UCSD-AML1 (cell line): ENCODE results near the gene OR1J4.
"Not testable (repeated sequence)": the region's sequence is repeated elsewhere in the genome, so short reads cannot be mapped to it uniquely, and the experiment has no call there.

Experiments
- DNase-seq: peaks from one replicate; lab custom pipeline; 2025; ENCODE audit not compliant: unreplicated experiment; lab: John Stamatoyannopoulos, UW

The OR1J4 gene, protein sequence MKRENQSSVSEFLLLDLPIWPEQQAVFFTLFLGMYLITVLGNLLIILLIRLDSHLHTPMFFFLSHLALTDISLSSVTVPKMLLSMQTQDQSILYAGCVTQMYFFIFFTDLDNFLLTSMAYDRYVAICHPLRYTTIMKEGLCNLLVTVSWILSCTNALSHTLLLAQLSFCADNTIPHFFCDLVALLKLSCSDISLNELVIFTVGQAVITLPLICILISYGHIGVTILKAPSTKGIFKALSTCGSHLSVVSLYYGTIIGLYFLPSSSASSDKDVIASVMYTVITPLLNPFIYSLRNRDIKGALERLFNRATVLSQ

DNA sequence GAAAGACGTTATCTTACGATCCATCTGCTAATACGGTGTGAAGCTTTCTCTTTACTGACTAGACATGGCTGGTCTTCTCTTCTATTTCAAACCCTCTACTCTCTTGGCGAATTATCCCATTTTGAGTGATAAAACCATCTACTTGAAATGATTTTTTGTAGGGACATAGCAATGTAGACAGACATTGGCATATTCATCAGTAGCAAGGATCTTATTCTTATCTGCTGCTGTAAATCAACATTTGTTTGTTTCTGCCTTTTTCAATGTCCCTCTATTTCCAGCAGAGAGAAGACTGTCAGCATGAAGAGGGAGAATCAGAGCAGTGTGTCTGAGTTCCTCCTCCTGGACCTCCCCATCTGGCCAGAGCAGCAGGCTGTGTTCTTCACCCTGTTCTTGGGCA lies at the start of gene OR1J4:
OR1J4 (plus strand) TSS at position 301 of the 400 bp plus-strand sequence; CDS start at position 301, 0 bp downstream.
- DNase-seq, result no peak

DNA sequence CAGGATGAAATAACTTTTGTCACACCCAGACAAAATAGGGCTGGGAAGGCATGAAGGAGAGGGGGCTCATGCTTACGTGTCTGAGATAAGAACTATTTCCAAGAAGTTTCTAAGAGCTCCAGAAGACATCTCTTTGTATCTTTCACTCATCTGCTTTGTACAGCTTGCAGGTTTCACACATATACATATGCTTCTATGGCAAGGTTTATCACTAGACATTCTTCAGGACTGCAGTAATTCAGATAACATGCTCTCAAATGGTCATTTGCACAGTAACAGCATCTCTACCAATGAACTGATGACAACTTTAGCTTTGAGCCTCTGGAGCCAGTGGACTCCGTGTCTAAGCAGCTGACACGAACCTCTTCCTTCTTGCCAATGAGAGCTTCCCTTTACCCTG lies 44.4 kb upstream of the OR1J4 start:
- no peak for DNase-seq

DNA sequence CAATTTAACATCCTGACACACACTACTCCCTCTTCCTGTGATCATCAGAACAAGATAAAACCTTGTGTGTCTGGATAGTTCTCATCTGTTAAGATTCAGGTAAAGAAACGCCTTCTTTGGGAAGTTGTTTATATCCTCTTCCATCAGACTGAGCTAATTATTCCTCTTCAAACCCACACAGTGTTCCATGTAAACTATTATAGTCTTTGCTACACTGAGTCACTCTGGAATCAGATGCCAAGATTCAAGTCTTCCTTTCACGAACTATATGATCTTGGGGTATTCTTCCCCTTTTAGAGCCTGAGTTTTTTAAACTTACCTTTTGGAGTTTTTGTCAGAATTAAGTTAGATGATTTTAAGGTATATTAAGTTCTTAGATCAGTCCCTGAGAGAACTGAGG lies 43.2 kb upstream of the OR1J4 start:
- DNase-seq, result no peak

DNA sequence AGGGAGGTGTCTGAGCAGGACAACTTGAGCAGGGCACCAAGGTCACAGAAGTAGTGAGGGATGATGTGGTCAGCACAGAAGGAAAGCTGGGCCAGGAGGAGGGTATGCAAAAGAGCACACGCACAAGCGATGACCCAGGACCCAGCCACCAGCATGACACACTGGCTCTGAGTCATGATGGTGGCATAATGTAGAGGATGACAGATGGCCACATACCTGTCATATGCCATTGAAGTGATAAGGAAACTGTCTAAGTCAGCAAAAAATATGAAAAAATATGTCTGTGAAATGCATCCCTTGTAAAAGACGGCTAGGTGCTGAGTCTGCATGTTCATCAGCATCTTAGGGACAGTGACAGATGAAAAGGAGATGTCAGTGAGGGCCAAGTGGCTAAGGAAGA lies 41.6 kb upstream of the OR1J4 start:
- no peak for DNase-seq

DNA sequence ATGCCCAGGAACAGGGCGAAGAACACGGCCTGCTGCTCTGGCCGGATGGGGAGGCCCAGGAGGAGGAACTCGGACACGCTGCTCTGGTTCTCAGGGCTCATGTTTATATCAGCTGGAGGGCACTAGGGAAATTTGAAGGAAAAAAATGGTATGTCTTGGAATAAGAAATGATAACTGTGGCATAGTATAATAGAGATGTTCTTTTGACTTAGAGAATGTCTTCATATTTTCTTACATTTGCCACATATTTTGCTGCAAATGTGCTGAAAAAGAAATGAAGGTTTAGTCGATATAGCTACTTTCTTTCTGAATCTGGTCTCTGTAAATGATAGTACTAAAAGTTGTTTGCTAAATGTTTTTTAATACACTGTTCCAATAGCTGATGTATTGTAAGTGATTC lies 41.1 kb upstream of the OR1J4 start, which contains the start of gene OR1J1:
OR1J1 (minus strand) TSS at position 101 of the 400 bp plus-strand sequence; CDS start at position 101, 0 bp downstream.
- no peak for DNase-seq

DNA sequence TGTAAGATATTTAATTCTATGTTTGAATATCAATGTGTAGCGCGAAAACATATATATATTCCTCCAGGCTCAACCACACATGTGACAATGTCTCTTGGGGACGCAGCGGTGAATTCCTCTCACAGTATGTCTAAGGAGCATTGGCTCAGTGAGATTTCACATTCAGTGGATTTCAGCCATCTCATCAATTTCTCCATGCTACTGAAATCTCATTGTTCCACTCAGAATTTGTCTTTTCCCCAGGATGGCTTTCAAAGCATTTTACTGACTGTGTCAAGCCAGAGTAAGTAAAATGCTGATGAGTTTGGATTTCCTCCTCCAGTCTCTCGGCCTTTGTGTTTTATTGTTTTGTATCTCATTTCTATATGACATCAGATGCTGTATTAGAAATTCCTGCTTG lies 39.9 kb upstream of the OR1J4 start:
- no peak for DNase-seq

DNA sequence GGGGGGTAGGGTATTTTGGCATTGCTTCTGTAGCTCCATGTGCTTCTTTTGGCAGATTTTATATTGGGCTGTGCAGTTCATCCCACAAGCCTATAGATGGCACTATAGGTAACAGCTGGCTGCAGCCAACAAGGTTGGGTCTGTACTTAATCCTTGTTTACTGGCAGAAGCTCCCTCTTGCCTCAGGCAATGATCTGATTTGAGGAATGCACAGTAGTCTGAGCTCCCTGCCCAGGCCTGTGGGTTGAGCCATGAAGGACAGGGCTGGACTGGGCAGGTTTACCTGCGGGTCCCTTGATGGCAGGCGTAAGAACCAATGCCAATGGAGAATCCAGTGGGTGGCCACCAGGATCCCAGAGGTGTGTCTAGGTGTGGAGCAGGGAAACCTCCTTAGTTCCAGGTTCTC lies 20.1 kb upstream of the OR1J4 start:
- DNase-seq, result no peak

DNA sequence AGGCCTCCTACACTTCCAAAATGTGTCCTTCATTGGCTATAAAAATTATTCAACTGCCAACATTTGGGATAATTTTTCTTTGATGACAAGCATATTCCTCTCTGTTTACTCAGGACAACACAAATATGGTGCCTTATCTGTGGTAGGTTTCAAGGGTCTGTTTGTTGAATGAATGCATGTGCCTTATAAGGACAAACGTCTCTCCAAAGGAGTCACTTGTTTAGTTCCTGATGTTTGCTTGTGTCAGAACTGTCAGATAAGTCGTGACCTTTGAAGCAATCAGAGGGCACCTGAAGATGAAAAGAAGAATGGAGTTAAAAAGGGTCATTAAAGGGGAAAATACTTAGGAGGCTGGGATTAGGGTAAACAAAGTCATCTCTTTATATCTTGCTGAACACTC lies 12.0 kb upstream of the OR1J4 start:
- no peak for DNase-seq

DNA sequence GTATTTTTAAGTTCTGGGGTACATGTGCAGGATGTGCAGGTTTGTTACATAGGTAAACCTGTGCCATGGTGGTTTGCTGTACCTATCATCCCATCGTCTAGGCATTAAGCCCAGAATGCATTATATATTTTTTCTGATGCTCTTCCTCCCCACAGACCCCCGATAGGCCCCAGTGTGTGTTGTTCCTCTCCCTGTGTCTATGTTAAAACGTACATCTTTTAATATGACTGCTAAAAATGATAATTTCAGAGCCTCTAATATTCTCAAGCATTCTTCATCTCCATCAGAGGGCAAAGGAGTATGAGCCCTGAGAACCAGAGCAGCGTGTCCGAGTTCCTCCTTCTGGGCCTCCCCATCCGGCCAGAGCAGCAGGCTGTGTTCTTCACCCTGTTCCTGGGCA lies 8.4 kb upstream of the OR1J4 start, which contains the start of gene OR1J2:
OR1J2 (plus strand) TSS at position 301 of the 400 bp plus-strand sequence; CDS start at position 301, 0 bp downstream.
- DNase-seq, result no peak

DNA sequence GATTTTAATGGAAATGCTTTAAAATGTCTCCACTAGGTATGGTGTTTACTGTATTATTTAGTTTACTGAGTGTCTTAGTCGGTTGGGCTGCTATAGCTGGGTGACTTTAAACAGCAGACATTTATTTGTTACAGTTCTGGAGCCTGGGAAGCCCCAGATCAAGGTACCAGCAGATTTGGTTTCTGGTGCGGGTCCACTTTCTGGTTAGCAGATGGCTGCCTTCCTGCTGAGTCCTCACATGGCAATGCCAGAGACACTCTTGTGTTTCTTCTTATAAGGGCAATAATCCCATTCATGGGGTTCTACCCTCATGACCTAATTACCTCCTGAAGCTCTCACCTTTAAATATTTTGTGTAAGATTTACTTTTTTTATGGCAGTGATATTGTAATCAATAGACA lies 715 bp upstream of the OR1J4 start:
- no peak for DNase-seq

DNA sequence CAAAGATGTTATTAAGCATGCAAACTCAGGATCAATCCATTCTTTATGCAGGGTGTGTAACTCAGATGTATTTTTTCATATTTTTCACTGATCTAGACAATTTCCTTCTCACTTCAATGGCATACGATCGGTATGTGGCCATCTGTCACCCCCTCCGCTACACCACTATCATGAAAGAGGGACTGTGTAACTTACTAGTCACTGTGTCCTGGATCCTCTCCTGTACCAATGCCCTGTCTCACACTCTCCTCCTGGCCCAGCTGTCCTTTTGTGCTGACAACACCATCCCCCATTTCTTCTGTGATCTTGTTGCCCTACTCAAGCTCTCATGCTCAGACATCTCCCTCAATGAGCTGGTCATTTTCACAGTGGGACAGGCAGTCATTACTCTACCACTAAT lies 435 bp downstream of the OR1J4 start:
- no peak for DNase-seq

DNA sequence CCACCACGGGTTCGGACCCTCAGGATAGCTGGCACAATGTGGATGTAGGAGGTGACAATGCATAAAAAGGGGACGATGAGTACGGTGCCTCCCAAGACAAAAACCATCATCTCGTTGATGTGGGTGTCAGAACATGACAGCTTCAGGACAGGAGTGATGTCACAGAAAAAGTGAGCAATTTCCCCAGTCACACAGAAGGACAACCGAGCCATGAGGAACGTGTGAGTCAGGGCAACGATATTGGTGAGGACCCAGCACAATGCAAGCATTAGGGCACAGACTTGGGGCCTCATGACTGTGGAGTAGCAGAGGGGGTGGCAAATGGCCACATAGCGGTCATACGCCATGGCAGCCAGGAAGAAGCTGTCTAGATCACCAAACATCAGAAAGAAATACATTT lies 7.7 kb downstream of the OR1J4 start:
- no peak for DNase-seq

DNA sequence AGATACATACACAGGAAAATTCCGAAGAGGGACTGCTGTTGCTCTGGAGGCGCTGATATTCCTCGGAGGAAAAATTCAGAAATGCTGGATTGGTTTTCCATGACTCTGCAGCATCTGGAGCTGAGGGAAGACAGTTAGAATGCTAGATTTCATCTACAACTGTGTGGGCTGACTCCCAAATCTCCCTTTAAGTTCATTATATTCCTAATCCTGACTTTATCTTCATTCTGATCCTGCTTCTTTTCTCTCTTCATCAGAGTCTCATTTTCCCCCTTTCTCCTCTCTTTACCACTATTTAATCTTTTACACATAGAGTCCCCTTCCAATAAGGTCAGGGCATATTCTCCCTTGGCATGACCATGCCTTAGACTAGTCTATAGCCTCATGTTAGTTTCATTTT lies 8.3 kb downstream of the OR1J4 start, which contains the start of gene OR1N1:
OR1N1 (minus strand) TSS at position 101 of the 400 bp plus-strand sequence; CDS start at position 101, 0 bp downstream.
- DNase-seq, result no peak

DNA sequence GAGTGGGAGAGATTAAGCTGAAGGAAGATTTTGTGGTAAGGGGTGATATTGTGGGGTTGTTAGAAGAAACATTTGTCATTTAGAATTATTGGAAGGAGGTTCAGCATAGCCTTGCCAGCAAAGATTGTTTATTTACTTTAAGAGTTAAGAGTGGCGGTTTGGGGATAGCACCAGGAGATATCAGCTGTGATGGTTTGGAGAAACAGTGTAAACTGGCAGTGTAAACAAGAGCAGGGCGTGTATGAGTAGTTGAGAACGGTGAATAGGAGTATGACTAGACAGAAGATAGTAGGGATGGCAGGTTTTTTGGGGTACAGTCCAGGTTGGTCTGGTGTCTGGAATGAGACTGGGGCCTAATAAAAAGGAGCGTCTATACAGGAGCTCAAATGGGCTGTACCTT lies 12.2 kb downstream of the OR1J4 start:
- DNase-seq, result not testable (repeated sequence)

DNA sequence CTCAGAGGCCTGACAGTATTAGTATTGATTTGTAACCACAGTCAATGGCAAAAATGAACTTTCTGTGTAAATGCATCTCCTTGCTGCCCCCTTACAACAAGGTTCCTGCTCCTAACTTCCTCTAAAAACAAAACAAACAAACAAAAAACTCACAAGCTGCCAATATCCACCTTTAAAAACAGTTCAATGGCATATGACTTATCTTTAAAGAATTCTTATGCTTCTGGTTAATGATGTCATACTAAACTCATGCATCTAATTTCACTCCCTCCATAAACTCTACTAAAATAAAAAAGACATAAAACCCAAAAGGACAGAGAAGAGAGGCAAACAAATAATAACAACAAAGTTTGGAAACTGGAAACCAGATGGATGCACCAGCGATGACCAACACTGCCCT lies 17.2 kb downstream of the OR1J4 start:
- DNase-seq, result no peak

DNA sequence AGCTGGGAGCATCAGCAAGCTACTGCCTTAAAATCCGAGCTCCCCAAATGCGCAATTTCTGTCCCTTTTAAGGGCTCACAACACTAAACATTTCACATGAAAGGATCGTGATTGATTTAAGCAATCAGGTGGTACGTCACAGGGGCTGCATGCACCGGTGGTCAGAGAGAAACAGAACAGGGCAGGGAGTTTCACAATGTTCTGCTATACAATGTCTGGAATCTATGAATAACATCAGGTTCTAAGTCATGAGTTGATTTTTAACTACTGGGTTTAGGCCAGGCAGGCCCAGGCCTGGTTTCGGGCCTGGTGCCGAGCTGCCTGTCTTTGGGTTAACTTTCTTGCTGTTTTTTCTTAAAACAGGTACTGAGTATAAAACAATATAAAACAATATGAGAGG lies 18.1 kb downstream of the OR1J4 start:
- DNase-seq, result not testable (repeated sequence)

DNA sequence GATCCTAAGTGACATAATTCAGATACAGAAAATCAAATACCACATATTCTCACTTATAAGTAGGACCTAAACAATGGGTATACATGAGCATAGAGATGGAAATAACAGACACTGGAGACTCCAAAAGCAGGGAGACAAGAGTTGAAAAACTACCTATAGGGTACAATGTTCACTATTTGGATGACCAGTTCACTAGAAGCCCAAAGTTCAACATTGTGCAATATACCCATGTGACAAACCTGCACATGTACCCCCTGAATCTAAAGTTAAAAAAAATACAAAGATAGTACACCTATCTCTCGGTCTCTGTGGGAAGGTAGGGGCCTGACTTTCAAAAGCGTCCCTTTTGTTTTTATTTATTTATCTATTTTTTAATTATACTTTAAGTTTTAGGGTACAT lies 19.8 kb downstream of the OR1J4 start:
- DNase-seq, result no peak

DNA sequence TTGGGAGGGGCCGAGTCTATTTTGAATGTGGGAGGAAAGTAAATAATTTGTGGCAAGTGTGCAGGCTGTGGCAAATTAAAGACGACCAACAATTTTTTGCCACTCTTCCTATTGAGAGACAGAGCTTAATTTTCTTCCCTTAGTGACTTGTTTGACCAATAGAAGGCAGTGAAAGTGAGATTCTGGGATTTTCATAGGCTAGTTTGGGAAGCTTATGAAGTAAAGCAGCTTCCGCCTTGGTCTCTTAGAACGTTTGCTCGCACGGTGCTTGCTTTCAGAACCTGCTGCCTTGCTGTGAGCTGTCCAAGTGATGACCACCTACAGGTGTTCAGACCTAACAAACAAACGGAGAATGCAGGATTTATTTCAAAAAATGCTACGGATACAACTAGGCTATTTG lies 27.3 kb downstream of the OR1J4 start:
- no peak for DNase-seq

DNA sequence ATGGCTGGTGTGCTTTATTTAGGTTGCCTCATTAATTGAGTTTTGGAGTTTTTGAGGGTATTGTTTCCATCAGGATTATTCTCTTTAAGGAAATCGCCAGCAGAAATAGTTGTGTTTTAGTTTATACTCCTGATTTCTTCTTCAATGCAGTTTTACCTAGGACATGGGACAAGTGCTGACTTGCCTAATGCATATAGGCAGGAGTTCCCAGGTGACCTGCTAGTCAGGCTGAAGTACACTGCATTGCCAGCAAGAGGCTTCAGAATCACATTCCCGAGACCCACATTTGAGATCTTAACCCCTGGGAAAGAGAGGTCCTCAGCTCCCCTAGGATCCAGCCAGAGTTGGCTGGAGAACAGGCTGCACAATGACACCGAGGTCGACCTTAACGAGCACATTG lies 32.4 kb downstream of the OR1J4 start:
- no peak for DNase-seq

DNA sequence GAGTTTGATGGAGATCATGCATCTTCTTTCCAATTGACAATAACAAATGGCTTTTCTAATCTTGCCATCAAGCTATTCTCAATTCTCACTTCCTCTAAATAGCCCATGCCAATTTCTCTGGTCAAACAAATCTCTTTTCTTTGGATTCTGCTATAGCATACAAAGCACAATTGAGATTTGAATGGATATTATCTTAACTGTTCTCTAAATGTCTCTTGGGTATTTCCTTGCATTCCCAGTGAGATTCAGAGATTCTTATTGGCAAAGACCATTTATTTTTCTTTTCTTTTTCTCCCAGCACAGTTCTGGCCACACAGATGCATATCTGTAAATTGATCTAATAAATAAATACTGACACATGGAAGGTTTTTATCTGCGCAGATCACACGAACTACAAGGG lies 33.9 kb downstream of the OR1J4 start, which contains the start of gene OR1N2:
OR1N2 (plus strand) TSS at position 301 of the 400 bp plus-strand sequence. CDS start 100 bp downstream, outside the sequence.
- DNase-seq, result no peak

DNA sequence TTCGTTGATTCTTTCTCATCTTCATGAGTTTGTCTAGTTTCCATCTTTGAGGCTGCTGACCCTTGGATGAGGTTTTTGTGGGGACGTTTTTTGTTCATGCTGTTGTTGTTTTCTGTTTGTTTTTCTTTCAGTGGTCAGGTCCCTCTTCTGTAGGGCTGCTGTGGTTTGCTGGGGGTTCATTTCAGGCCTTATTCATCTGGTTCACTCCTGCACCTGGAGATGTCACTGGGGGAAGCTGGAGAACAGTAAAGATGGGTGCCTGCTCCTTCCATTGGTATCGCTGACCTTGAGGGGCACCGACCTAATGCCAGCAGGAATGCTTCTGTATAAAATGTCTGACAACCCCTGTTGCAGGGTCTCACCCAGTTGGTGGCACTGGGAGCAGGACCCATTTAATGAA lies 42.5 kb downstream of the OR1J4 start:
- no peak for DNase-seq

DNA sequence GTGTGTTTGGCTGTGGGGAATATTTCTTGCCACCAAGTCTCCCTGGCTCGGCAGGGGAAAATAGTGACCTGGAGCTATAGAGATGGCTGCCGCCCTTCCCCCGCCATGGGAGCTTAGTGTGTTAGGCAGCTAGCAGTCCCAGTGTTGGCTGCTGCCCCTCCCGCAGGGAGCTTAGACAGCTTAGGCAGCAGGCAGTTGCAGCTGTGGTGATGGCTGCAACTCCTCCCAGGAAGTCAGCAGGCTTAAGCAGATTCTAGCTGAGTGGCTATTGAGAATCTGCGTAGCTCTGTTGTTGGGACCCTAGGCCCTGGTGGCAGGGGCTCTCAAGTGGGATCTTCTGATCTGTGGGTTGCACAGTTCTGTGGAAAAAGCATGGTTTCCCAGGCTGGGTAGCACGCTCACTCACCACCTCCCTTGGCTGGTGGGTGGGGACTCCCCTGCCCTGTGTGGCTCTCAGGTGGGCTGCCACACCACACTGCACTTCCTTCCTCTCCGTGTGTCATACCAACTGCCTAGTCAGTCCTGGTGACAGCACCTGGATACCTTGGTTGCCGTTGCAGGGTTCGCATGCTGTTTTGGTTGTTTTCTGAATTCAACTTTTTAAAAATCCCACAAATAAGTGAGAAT lies 43.3 kb downstream of the OR1J4 start:
- DNase-seq, result no peak
